GM21528 (cell line): ENCODE results near the gene ARHGAP15.

Experiments used
- ATAC-seq: cut with Tn5 transposase; IDR thresholded peaks from one replicate; pipeline ENCODE4 v1.9.1; 2021; ENCODE audit warnings: mild to moderate bottlenecking, moderate library complexity; ENCODE audit not compliant: unreplicated experiment, low FRiP score

Gene ARHGAP15

GRCh38 chr2:143163499-143163898, 34.3 kb downstream of the ARHGAP15 start:
- ATAC-seq, result no peak

DNA sequence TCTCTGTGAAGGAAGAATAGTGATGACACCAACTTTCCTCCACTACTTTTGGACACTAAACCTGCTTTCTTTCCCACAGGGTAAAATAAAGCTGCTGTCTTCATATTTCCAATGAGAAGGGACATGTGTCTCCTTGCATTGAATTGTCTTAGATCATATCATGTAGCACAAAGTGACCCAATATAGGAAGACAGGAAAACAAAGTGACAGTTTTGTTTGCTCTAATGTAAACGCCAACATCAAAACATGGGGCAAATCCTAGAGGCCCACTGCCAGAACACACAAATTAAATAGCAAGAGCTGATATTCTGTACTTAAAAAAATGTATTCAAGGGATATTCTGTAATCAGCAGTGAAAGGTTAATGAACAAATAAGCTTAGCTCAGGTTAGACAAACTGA, 36.1 kb downstream of the ARHGAP15 start:
- ATAC-seq, result no peak

GRCh38 chr2:143169105-143169504, 39.9 kb downstream of the ARHGAP15 start:
- ATAC-seq, result no peak

DNA sequence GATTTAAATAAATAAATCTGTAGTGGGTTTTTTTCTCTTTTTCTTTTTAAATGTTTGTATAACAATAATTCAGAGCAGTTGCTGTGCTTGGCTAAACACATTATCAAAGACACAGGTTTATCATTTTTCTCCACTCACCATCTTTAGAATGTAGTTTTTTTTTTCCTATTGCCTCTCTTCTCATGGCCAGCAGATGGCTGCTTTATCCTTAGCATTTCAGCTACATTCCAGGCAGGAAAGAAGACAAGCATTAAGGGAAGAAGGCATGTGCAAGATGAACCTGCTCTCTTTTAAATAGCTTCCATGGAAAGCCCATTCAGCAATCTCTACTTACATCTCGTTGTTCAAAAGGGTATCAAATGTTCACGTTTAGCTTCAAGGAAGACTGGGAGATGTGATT, 42.6 kb downstream of the ARHGAP15 start:
- no peak for ATAC-seq

GRCh38 chr2:143175438-143175837, 46.2 kb downstream of the ARHGAP15 start:
- no peak for ATAC-seq

DNA sequence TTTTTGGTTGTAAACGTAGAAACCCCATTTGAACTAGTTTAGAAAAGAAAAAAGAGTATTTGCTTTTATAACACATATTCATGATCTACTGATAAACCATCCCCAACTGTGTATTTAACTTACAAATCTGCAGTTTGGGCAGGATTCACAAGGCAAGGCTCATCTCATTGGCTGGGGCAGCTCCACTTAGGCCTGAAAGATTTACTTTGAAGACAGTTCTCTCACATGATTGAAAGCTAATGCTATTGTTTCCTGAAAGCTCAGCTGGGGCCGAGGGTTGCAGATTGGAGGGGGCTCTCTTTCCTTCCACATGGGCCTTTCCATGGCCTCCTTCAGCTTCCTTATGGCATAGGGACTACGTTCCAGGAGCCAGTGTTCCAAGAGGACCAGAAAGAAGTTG, 47.4 kb downstream of the ARHGAP15 start:
- ATAC-seq, result no peak

DNA sequence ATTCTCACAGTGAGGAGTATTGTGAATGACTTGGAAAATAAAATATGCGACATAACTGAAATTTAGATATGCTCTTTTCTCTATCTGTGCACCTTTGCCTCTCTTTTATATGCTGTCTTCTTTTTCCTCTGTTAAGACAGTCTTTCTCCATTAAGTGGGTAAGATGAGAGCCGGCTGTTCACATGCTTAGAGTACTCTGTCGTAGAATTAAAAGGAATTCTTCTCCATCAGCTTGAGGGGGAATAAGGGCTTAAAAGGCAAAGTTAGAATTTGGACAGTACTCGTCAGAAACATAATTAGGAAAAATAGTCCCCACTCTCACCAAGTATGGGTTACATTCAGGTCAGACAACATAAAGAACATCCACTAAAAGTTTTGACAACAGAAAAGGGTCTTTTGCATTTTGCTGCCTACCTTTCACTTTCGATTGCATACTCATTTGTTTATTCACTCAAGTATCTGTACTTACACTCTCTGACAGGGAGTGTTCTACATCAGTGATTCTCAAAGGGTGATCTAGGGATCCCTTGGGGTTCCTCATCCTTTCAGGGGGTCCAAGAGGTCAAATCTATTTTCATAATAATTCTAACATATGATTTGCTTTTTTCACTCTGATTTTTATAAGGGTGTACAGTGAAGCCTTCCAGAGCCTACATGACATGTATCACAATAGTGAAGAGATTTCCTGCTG, 48.0 kb downstream of the ARHGAP15 start:
- ATAC-seq, result peak; percentile 96

DNA sequence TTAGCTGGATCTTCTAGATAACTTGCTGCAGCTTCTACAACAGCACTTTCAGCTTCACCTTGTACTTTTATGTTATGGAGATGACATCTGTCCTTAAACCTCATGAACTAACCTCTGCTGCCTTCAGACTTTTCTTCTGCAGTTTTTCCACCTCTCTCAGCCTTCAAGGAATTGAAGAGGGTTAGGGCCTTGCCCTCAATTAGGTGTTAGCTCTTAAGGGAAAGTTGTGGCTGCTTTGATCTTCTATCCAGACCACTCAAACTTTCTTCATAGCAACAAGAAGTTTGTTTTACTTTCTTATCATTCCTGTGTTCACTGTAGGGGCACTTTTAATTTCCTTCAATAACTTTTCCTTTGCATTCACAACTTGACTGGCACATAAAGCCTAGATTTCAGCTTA, 52.3 kb downstream of the ARHGAP15 start:
- ATAC-seq, result no peak

DNA sequence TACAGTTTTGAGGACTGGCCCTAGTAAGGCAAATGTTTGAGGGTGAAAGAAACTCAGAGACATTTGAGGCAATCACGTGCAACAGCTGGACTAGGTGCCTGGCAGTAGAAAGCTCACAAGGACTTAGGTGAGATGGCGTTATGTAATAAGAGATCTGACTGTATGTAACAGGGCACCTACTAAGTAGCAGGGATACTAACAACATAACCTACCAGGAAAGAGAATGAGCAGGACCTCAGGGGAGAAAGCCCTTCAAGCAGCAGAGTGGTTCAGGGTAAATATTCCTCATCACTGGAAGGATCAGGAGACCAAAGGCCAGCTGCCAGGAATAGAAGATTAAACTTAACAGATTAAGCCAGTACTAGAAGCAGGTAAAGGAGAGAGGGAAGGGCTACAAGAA, 53.4 kb downstream of the ARHGAP15 start:
- ATAC-seq, result no peak

DNA sequence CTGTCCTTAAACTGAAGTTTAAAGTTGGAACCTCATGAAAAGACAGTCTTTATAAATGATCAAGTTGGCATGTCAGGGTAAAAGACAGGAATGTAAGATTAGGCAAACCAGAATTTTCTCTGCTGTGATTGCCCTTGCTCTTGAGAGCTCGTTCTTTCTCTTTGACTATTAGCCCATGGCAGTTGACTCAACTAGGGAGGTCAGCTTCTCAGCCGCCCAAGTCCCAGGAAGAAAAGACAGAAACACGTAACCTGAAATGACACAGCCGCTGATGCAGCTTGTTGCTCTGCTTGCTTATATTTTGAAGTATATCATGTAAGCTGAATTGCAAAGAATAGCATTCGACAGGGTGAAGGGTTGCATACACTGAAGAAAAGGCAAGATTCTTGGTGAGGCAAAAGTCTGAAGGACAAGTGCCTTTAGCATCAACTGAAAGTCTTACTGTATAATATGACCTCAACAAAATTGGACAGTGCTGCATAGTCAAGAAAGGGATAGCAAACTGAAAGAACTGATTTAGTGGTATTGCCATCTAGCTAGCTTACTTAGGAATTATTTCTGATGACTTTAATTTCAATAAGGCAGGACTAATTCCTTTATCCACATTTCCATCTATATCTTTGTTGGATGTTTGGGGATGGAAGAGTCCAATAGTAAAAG, 54.7 kb downstream of the ARHGAP15 start:
- no peak for ATAC-seq

DNA sequence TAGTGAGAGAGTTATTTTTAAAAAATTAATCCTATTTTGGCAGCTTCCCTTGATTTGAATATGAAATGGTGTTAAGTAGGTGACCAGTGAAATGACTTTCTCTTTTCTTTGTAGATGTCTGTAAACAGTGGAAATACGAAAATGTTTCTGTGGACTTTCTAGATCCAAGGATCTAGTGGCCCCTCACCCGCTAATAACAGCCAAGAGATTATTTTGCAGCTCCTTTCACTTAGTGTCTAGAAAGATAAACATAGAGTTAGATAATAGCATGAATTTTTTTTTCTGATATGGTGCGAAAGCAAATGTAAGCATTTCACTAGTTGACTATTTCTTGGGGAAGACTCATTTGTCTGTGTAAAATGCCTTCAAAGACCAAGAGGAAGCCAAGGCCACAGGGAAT, 57.7 kb downstream of the ARHGAP15 start:
- ATAC-seq, result no peak

DNA sequence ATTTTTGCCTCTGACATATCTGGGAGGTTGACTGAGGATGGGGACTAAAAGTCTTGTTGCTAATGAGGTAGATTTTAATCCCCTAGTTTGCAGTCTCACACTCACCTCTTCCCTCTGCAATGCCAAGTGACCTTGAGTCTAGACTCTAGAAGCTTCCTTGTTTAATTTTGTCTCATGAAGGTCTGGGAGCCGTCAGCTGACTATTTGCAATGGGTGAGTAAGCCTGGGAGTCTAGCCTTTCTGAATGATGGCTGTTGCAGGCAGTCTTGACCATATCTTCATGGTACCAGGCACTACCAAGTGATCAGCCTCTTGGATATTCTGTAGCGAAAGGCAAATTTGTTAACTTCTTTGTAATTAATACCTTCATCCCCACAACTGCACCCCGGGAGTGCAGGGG, 61.2 kb downstream of the ARHGAP15 start:
- no peak for ATAC-seq

GRCh38 chr2:143192106-143192505, 62.9 kb downstream of the ARHGAP15 start:
- no peak for ATAC-seq

DNA sequence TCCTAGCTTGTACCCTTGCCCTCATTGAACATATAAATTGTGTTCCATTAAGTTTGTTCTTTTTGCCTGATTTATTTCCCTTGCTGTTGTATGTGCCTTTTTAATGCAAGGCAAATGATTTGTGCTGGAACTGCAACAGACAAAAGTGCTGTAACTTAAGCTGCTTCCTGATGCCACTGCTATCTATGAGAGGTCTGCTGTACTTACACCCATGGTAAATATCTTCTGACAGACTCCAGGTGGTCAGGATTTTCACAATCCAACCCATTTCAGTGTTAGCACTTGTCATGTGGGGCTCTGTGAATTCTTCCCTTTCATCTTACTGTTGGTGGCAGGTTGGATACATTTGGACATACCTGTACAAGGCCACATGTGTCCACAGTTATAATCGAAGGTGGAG, 63.5 kb downstream of the ARHGAP15 start:
- no peak for ATAC-seq

DNA sequence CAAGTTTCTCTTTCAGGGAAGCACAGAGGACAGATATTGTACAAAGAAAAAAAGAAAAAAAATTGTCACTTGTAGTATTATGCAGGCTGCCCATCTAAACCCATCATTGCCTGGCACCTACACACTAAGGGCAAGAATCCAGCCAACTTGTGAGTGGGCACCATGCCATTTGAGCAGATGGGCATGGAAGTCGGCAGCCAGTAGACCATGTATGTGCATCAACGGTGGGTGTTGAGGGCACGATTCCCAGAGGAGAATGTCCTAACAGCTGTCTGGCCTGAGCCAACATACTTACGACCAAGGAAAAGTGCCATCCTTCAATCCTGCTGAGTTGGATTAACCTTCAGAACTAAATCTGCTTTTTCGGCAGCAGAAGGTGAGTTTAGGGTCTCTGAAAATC, 63.9 kb downstream of the ARHGAP15 start:
- ATAC-seq, result no peak

- ATAC-seq, result no peak
These were observed 66.3 kb downstream of the ARHGAP15 start for GRCh38 chr2:143195511-143195910.

DNA sequence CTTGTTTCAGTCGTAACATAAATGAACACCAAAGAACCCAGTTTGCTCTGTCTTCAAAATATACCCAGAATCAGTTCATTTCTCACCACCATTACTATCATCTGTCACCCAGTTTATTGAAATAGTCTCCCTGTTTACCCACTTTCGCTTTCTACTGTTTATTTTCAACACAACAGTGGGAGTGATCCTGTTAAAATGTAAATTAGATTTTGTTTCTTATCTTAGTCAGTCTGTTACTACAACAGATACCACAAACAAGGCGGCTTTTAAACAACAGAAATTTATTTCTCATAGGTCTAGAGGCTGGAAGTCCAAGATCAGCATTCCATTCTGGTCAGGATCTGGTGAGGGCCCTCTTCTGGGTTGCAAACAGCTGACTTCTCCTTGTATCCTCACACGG, 74.8 kb downstream of the ARHGAP15 start:
- ATAC-seq, result no peak

GRCh38 chr2:143205106-143205764, 76.0 kb downstream of the ARHGAP15 start:
- ATAC-seq, result peak; percentile 58

GRCh38 chr2:143209570-143210445, 80.6 kb downstream of the ARHGAP15 start:
- ATAC-seq, result no peak

DNA sequence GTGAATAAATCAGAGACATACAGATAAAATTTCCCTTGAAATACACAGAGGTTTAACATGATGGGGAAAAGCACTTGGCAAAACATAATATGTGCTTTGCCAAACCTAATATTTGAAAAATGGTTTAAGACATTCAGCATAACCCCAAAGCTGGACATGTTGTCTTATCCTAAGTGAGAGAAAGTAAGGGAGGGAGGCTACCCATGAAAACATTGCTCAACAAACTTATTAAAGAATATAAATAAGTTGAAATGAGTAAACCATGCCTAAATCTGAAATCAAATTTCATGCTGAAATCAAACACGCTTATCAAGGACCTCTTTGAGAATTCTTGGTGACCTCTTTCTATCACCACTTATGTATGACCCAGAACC, 81.2 kb downstream of the ARHGAP15 start:
- no peak for ATAC-seq

- ATAC-seq, result no peak
These were observed 88.4 kb downstream of the ARHGAP15 start for GRCh38 chr2:143217512-143218115.
